ENCODE data around the gene MAGEA2. TPM values are rescaled to one million over a fixed set of nuclear protein-coding genes. Genes with fewer than 3 reads are reported as not detected.
"Not testable (repeated sequence)": the region's sequence is repeated elsewhere in the genome, so short reads cannot be mapped to it uniquely, and the experiment has no call there.

MAGEA2 gene
- not detected in 2 replicates for total RNA-seq
- polyA plus RNA-seq: not detected in 2 replicates
- not detected in 2 replicates for polyA plus RNA-seq (2011; cell fraction: cytosol; rRNA removed)
- polyA plus RNA-seq (2011; cell fraction: nucleus; rRNA removed): not detected in 2 replicates
- not detected in 2 replicates for polyA plus RNA-seq (2012)
- 1.0 and 1.2 TPM in 2 replicates for polyA minus RNA-seq
- polyA minus RNA-seq (2011; cell fraction: cytosol; rRNA and poly(A)+ RNA removed): not detected
- polyA minus RNA-seq (2011; cell fraction: nucleus; rRNA and poly(A)+ RNA removed): not detected in 2 replicates
- Bru-seq, nascent RNA: not detected
- not detected for BruChase-seq, experiment 1, labeled RNA remaining after a 6-hour chase
- BruChase-seq, experiment 2, labeled RNA remaining after a 2-hour chase: not detected
- long read RNA-seq: 0 reads

- intact Hi-C loops (cut with micrococcal nuclease); DNase-seq (ENCODE audit: low read depth, low spot score); BruUV-seq (replicated peaks); dilution Hi-C loops (cut with MboI; ENCODE audit: extremely low pct_ligation_motif_present, low sequenced_read_pairs); H2AFZ ChIP-seq (ENCODE audit: low read depth, low read length); H3K9me3 ChIP-seq (replicated peaks; ENCODE audit: control insufficient read depth, insufficient read depth, low read length); H3K27me3 ChIP-seq (ENCODE audit: control insufficient read depth in 2 of 2, insufficient read depth in 2 of 2, low read length in 2 of 2); H3K4me2 ChIP-seq (ENCODE audit: insufficient read depth, low read length); H3K36me3 ChIP-seq (ENCODE audit: control insufficient read depth in 2 of 2, extremely low read depth in 1 of 2, insufficient read depth in 2 of 2, low read length in 2 of 2); H3K4me3 ChIP-seq (replicated peaks in 1 of 3; ENCODE audit: insufficient read depth in 1 of 3, low read depth in 1 of 3, low read length in 3 of 3); H4K20me1 ChIP-seq (replicated peaks; ENCODE audit: control insufficient read depth, extremely low read depth, insufficient read depth, low read length); H3K9ac ChIP-seq (replicated peaks; ENCODE audit: extremely low read depth, insufficient read depth, low read length); CTCF ChIA-PET; POLR2A ChIA-PET; H3K4me1 ChIP-seq (ENCODE audit: control insufficient read depth, extremely low read depth, insufficient read depth, low read length); H3K9me1 ChIP-seq (replicated peaks; ENCODE audit: control insufficient read depth, extremely low read depth, insufficient read depth, low read length); H3K79me2 ChIP-seq (ENCODE audit: control insufficient read depth, insufficient read depth, low read length); H3K27ac ChIP-seq (ENCODE audit: insufficient read depth, low read depth, low read length): not testable (repeated sequence)
- FAIRE-seq: peak; percentile 55
Observed at GRCh38 chrX:152753686-152754650, at the start of gene MAGEA2. TSS of gene MAGEA2 (minus strand) at chrX:152753842. CDS start at chrX:152751363, 2,479 bp downstream.

- no peak overlapping the region for H3K27ac ChIP-seq (ENCODE audit: insufficient read depth, low read depth, low read length)
- ChIA-PET CTCF (no interaction called here), POLR2A (no interaction called here)
- FAIRE-seq (no peak), DNase-seq (ENCODE audit: low read depth, low spot score) (no peak)
- H3K79me2 ChIP-seq (ENCODE audit: control insufficient read depth, insufficient read depth, low read length): no peaks in the 10 kb centered on the region
- intact Hi-C loops (cut with micrococcal nuclease): no loop called here
- H3K4me3 ChIP-seq (replicated peaks in 1 of 3; ENCODE audit: insufficient read depth in 1 of 3, low read depth in 1 of 3, low read length in 3 of 3): no peak overlapping the region
- BruUV-seq (replicated peaks): no TSS peak
- H3K27me3 ChIP-seq (ENCODE audit: control insufficient read depth in 2 of 2, insufficient read depth in 2 of 2, low read length in 2 of 2): peaks cover 0 to 2% of the 10 kb centered on the region in 2 experiments
- no peak overlapping the region for H3K9ac ChIP-seq (replicated peaks; ENCODE audit: extremely low read depth, insufficient read depth, low read length)
- TF ChIP-seq GATA2 (IDR thresholded peaks at IDR 0.05; ENCODE audit: insufficient read depth, insufficient read length, low read depth, low read length) (no peak), JUN (IDR thresholded peaks at IDR 0.05; ENCODE audit: borderline replicate concordance, insufficient read depth, insufficient read length, low read depth) (no peak), MAX (IDR thresholded peaks at IDR 0.05; ENCODE audit: insufficient read depth, insufficient read length) (no peak), FOS (IDR thresholded peaks at IDR 0.05; ENCODE audit: borderline replicate concordance, insufficient read depth, low read length) (no peak), MYC (IDR thresholded peaks at IDR 0.05; ENCODE audit: low read depth, low read length) (no peak), EZH2 (IDR thresholded peaks at IDR 0.05; ENCODE audit: borderline replicate concordance, low read depth, low read length, severe bottlenecking) (no peak), POLR2A (IDR thresholded peaks at IDR 0.05; ENCODE audit: low read depth, low read length) (no peak), CTCF (IDR thresholded peaks at IDR 0.05; ENCODE audit: extremely low read depth in 1 of 2, insufficient read depth in 1 of 2, low read depth in 1 of 2, low read length in 2 of 2) (no peak), POLR2AphosphoS5 (IDR thresholded peaks at IDR 0.05; ENCODE audit: insufficient read depth, low read depth, low read length) (no peak)
- dilution Hi-C loops (cut with MboI; ENCODE audit: extremely low pct_ligation_motif_present, low sequenced_read_pairs): no loop called here
- H3K36me3 ChIP-seq (ENCODE audit: control insufficient read depth in 2 of 2, extremely low read depth in 1 of 2, insufficient read depth in 2 of 2, low read length in 2 of 2): no peaks in the 10 kb centered on the region
- H3K4me2 ChIP-seq (ENCODE audit: insufficient read depth, low read length): no peak overlapping the region
- no peaks in the 10 kb centered on the region for H4K20me1 ChIP-seq (replicated peaks; ENCODE audit: control insufficient read depth, extremely low read depth, insufficient read depth, low read length)
- H3K4me1 ChIP-seq (ENCODE audit: control insufficient read depth, extremely low read depth, insufficient read depth, low read length): no peaks in the 10 kb centered on the region
- H2AFZ ChIP-seq (ENCODE audit: low read depth, low read length): no peak overlapping the region
- no peaks in the 10 kb centered on the region for H3K9me3 ChIP-seq (replicated peaks; ENCODE audit: control insufficient read depth, insufficient read depth, low read length)
- no peaks in the 10 kb centered on the region for H3K9me1 ChIP-seq (replicated peaks; ENCODE audit: control insufficient read depth, extremely low read depth, insufficient read depth, low read length)
Observed at GRCh38 chrX:152798945-152799344, 45.3 kb upstream of the MAGEA2 start.

All from endothelial cell of umbilical vein (primary cell).